HG03196 (cell line): Measurements from ENCODE around the gene TTLL11.

Experiments used
- ATAC-seq: cut with Tn5 transposase; IDR thresholded peaks from one replicate; pipeline ENCODE4 v1.9.1; 2021; ENCODE audit not compliant: unreplicated experiment

The TTLL11 gene

GRCh38 chr9:121819428-121820231, 273.5 kb downstream of the TTLL11 start:
- no peak for ATAC-seq

GRCh38 chr9:121818841-121819427, 274.2 kb downstream of the TTLL11 start:
- ATAC-seq, result no peak

- ATAC-seq, result no peak
Measured at GRCh38 chr9:121818016-121818661, 275.0 kb downstream of the TTLL11 start.

GRCh38 chr9:121817476-121817875, 275.6 kb downstream of the TTLL11 start:
- no peak for ATAC-seq

GRCh38 chr9:121816845-121817450, 276.2 kb downstream of the TTLL11 start:
- ATAC-seq, result no peak

GRCh38 chr9:121816449-121816817, 276.7 kb downstream of the TTLL11 start:
- no peak for ATAC-seq

GRCh38 chr9:121815546-121816448, 277.3 kb downstream of the TTLL11 start:
- ATAC-seq, result no peak

- ATAC-seq, result no peak
Measured at GRCh38 chr9:121815084-121815483, 278.0 kb downstream of the TTLL11 start.

GRCh38 chr9:121814594-121814993, 278.5 kb downstream of the TTLL11 start:
- ATAC-seq, result no peak

- no peak for ATAC-seq
Measured at GRCh38 chr9:121813519-121814210, 279.4 kb downstream of the TTLL11 start.

GRCh38 chr9:121812159-121812735, 280.9 kb downstream of the TTLL11 start:
- no peak for ATAC-seq

- no peak for ATAC-seq
Measured at GRCh38 chr9:121811751-121812150, 281.4 kb downstream of the TTLL11 start.

GRCh38 chr9:121811140-121811539, 282.0 kb downstream of the TTLL11 start:
- no peak for ATAC-seq

GRCh38 chr9:121810489-121810888, 282.6 kb downstream of the TTLL11 start:
- no peak for ATAC-seq

- no peak for ATAC-seq
Measured at GRCh38 chr9:121809356-121810050, 283.6 kb downstream of the TTLL11 start.

- ATAC-seq, result no peak
Measured at GRCh38 chr9:121808781-121809180, 284.3 kb downstream of the TTLL11 start.

- ATAC-seq, result no peak
Measured at GRCh38 chr9:121807823-121808278, 285.3 kb downstream of the TTLL11 start.

- ATAC-seq, result no peak
Measured at GRCh38 chr9:121807069-121807822, 285.9 kb downstream of the TTLL11 start.
